ENCODE data around the gene C8B.

C8B gene

DNA sequence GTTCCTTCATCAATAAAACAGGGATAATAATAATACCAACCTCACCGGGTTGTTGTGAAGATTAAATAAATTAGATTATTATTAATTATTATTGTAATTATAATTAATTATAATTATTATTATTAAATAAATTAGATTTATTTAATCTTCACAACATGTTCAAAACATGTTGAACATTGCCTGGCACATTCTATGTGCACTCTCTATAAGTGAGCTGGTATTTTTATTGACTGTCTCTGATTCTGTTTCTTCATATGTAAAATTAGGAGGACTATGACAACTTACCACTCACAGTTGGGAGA is 834 bp upstream of the C8B start:
- TF ChIP-seq, protein P1, sequence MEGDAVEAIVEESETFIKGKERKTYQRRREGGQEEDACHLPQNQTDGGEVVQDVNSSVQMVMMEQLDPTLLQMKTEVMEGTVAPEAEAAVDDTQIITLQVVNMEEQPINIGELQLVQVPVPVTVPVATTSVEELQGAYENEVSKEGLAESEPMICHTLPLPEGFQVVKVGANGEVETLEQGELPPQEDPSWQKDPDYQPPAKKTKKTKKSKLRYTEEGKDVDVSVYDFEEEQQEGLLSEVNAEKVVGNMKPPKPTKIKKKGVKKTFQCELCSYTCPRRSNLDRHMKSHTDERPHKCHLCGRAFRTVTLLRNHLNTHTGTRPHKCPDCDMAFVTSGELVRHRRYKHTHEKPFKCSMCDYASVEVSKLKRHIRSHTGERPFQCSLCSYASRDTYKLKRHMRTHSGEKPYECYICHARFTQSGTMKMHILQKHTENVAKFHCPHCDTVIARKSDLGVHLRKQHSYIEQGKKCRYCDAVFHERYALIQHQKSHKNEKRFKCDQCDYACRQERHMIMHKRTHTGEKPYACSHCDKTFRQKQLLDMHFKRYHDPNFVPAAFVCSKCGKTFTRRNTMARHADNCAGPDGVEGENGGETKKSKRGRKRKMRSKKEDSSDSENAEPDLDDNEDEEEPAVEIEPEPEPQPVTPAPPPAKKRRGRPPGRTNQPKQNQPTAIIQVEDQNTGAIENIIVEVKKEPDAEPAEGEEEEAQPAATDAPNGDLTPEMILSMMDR (IDR thresholded peaks at IDR 0.05; ENCODE audit: control insufficient read depth, extremely low read depth, insufficient read depth), result no peak
- no peak for DNase-seq (ENCODE audit: low read depth)
- H3K4me3 ChIP-seq (ENCODE audit: low read depth, low read length), result no peak overlapping the region

DNA sequence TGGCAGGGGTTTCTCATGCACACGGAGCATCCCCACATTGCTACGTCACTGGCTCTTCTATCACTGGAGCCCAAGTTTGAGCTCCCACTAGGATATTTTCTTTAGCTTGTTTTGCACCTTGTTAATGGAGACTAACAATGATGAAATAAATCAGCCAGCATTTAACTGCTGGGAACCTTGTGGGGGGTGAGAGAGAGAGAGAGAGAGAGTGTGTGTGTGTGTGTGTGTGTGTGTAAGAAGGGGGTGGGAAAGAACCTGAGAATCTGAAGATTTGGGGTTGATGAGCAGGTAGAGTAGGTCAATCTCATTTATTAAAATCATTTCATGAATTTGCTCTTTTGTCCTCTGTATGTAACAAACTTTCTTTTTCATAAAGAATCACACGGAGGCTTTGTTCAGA is 624 bp downstream of the C8B start:
- TF ChIP-seq, protein P1 (IDR thresholded peaks at IDR 0.05; ENCODE audit: control insufficient read depth, extremely low read depth, insufficient read depth), result no peak
- DNase-seq (ENCODE audit: low read depth), result no peak
- no peak overlapping the region for H3K4me3 ChIP-seq (ENCODE audit: low read depth, low read length)

DNA sequence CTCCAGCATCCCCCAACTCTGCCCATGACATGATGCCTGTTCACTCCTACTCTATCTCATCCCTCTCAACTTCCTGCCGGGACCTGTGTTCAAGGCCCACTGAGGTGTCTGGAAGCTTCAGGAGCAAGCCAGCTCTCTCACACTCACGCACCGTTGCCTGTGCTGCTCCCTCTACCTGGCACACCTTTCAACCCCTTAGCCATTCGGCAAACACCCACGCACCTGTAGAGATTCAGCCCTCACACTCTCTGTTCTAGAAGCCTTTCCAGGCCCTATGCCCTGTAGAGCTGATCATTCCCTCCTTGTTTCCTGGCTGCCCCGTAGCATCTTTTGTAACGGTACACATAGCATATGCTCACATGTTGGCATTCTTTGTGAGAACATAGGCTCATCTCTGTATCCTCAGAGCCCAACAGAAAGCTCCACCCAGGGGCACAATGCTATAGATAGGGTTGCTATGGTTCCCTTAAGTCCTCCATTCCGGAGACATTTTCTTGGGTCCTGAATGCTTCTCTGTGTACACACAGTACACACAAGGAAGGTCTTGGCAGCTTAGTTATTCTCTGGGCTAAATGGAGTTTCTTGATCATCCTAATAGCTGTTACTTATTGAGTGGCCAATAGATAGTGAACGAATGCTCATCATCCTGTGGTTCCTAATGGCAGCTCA is 1.3 kb downstream of the C8B start:
- TF ChIP-seq, protein P1 (IDR thresholded peaks at IDR 0.05; ENCODE audit: control insufficient read depth, extremely low read depth, insufficient read depth), result no peak
- no peak overlapping the region for H3K4me3 ChIP-seq (ENCODE audit: low read depth, low read length)
- no peak for DNase-seq (ENCODE audit: low read depth)

DNA sequence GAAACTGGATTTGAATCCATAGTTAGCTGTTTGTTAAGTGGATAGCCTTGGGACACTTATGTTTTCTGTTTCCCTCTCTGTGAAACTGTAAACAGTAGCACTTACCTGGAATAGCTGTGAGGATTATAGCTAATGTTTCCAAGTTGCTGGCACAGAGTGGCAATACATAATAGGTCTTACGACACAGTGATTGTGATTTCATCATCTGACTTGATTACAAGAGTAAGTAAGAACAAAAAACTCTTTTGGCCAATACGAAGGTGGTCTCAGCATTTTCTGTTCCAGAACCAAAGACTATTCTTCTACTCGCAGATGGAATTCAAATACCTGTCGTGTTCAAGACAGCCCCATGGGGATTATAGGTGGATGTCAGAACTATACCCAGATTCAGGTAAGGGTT is 2.1 kb downstream of the C8B start:
- H3K4me3 ChIP-seq (ENCODE audit: low read depth, low read length), result no peak overlapping the region
- DNase-seq (ENCODE audit: low read depth), result no peak
- TF ChIP-seq, protein P1 (IDR thresholded peaks at IDR 0.05; ENCODE audit: control insufficient read depth, extremely low read depth, insufficient read depth), result no peak

DNA sequence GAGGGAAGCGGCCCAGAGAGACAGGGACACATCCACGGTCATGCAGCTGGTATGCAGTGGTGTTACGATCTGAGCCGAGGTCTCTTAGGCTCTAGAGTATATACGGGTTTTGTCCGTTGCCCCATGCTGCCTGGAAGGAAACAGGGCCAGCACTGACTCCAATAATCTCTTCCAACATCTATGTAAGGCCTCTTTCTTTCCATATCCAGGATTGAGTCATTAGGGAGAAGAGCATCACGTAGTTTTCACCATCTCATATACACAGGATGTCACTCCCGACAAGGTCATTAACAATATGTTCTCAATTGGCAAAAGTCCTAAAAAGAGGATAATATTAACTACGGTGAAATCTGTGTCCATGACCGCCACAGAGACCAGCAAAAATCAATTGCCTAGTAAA is 4.4 kb downstream of the C8B start:
- TF ChIP-seq, protein P1 (IDR thresholded peaks at IDR 0.05; ENCODE audit: control insufficient read depth, extremely low read depth, insufficient read depth), result no peak
- DNase-seq (ENCODE audit: low read depth), result no peak
- no peak overlapping the region for H3K4me3 ChIP-seq (ENCODE audit: low read depth, low read length)

DNA sequence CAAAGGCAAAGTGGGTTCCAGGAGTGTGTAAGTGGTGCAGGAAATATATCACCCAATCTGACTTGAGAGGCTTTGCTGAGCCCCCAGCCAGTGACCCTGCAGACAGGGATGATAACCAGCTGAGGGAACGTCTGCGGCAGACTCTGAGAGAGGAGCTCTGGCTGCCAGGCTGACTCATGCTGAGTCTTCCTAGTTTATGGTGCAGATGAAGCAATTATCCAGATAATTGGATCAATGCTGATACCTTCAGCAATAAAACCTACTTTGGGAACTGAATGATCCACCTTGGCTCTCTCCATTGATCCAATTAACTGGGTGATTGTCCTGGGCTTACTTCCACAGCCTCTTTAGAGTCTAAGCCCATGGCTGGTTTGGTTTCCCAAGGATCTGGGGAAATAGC is 7.3 kb downstream of the C8B start:
- no peak overlapping the region for H3K4me3 ChIP-seq (ENCODE audit: low read depth, low read length)
- no peak for DNase-seq (ENCODE audit: low read depth)
- TF ChIP-seq, protein P1 (IDR thresholded peaks at IDR 0.05; ENCODE audit: control insufficient read depth, extremely low read depth, insufficient read depth), result no peak

DNA sequence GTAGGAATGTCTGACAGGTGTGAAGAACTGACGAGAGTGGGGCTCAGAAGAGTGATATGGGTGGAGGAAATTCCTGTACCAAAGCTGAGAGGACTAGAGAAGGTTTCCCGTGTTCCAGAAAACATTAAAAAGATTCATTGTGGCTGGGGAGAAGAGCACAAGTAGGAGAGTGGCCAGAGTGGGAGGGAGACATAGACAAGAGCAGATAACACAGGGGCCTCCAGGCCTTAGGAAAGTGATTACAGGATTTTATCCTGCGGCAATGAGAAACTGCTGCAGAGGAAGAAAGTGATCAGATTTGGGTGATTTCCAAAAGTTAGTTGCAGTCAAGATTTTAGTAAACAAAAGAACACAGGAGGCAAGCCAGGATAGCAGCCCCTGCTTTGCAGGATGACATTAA is 7.9 kb downstream of the C8B start:
- no peak overlapping the region for H3K4me3 ChIP-seq (ENCODE audit: low read depth, low read length)
- no peak for DNase-seq (ENCODE audit: low read depth)
- TF ChIP-seq, protein P1 (IDR thresholded peaks at IDR 0.05; ENCODE audit: control insufficient read depth, extremely low read depth, insufficient read depth), result no peak

All from LNCaP clone FGC (cell line).